GM21515 (cell line): ENCODE results near the gene TSHB.

ENCODE experiments used
- ATAC-seq: cut with Tn5 transposase; IDR thresholded peaks from one replicate; pipeline ENCODE4 v1.9.1; 2021; ENCODE audit not compliant: unreplicated experiment

Gene TSHB

GRCh38 chr1:115059316-115059715 is 29.7 kb downstream of the TSHB start:
- no peak for ATAC-seq

GRCh38 chr1:115060501-115060900 is 30.9 kb downstream of the TSHB start:
- ATAC-seq = no peak

GRCh38 chr1:115062542-115063004 is 32.9 kb downstream of the TSHB start:
- ATAC-seq = no peak

- no peak for ATAC-seq
Measured at GRCh38 chr1:115063228-115063901, 33.7 kb downstream of the TSHB start.

- no peak for ATAC-seq
Measured at GRCh38 chr1:115064461-115064860, 34.8 kb downstream of the TSHB start.

- no peak for ATAC-seq
Measured at GRCh38 chr1:115065021-115065420, 35.4 kb downstream of the TSHB start.

GRCh38 chr1:115067161-115067859 is 37.7 kb downstream of the TSHB start:
- no peak for ATAC-seq

GRCh38 chr1:115068826-115069585 is 39.4 kb downstream of the TSHB start:
- no peak for ATAC-seq

- ATAC-seq = no peak
Measured at GRCh38 chr1:115069659-115070308, 40.2 kb downstream of the TSHB start.

GRCh38 chr1:115071012-115071664 is 41.5 kb downstream of the TSHB start:
- no peak for ATAC-seq

GRCh38 chr1:115073298-115074087 is 43.9 kb downstream of the TSHB start:
- no peak for ATAC-seq

- ATAC-seq = no peak
Measured at GRCh38 chr1:115074839-115075534, 45.4 kb downstream of the TSHB start.

GRCh38 chr1:115076384-115076915 is 46.8 kb downstream of the TSHB start:
- no peak for ATAC-seq

GRCh38 chr1:115077286-115077983 is 47.8 kb downstream of the TSHB start:
- no peak for ATAC-seq

GRCh38 chr1:115077984-115078330 is 48.3 kb downstream of the TSHB start:
- ATAC-seq = no peak

- ATAC-seq = no peak
Measured at GRCh38 chr1:115078708-115079107, 49.1 kb downstream of the TSHB start.

GRCh38 chr1:115082949-115083348 is 53.3 kb downstream of the TSHB start:
- ATAC-seq = no peak
